Measurements from ENCODE around the gene SLC5A5. TPM values are rescaled to one million over a fixed set of nuclear protein-coding genes. Genes with fewer than 3 reads are reported as not detected.
A peak's percentile ranks its signal among the peaks of the same experiment; 100 is the strongest.

Gene SLC5A5
- total RNA-seq: 1 to 10 TPM; 1.1 to 1.2 TPM

DNA sequence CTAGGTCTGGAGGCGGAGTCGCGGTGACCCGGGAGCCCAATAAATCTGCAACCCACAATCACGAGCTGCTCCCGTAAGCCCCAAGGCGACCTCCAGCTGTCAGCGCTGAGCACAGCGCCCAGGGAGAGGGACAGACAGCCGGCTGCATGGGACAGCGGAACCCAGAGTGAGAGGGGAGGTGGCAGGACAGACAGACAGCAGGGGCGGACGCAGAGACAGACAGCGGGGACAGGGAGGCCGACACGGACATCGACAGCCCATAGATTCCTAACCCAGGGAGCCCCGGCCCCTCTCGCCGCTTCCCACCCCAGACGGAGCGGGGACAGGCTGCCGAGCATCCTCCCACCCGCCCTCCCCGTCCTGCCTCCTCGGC is at the start of gene SLC5A5:
Gene SLC5A5, plus strand, starts transcription at position 68 of the 373 bp plus-strand sequence. CDS start 375 bp downstream, outside the sequence.
- CTCF ChIA-PET: interaction anchor here (0.7 to 4.2 kb wide), 7 partner anchors 12 to 376 kb away, joined by 4 to 30 read pairs (median 5); partner anchors contain the start of genes CCDC124 and RPL18A
- intact Hi-C loops (cut with micrococcal nuclease): loop anchor here (1.0 kb wide), 3 partner anchors 13 to 125 kb away; partner anchors contain the start of gene RPL18A
- DNase-seq: peak; percentile 49
- no peaks in the 10 kb centered on the region for H3K36me3 Mint-ChIP-seq (ENCODE audit: low read depth)
- no peaks in the 10 kb centered on the region for H3K27me3 Mint-ChIP-seq (ENCODE audit: low read depth)
- peak within 1 kb of the TSS; percentile 81 for H3K4me3 Mint-ChIP-seq
- H3K9me3 Mint-ChIP-seq: no peaks in the 10 kb centered on the region
- peak within 1 kb of the TSS; percentile 46 for H3K27ac Mint-ChIP-seq
- H3K4me1 Mint-ChIP-seq (ENCODE audit: low read depth): peaks cover 15% of the 10 kb centered on the region

DNA sequence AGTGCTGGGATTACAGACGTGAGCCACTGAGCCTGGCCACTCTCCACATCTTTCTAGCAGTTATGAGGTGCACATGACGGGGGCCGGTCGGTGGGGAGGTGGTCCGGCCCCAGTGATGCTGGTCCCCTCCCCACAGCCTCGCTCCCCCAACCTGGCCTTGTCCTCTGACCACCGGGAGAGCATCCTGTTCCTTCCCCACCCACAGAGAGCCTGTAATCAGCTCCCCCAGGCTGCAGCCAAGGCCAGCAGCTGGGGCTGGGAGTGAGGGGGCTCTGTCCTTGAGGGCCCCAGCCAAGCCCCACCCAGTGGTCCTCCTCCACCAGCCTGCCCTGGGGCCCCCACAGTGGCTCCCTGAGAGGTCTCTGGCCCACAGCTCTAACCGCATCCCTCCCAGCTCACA is 47.4 kb upstream of the SLC5A5 start:
- intact Hi-C loops (cut with micrococcal nuclease): no loop called here
- H3K27me3 Mint-ChIP-seq (ENCODE audit: low read depth): no peaks in the 10 kb centered on the region
- no peaks in the 10 kb centered on the region for H3K9me3 Mint-ChIP-seq
- H3K4me1 Mint-ChIP-seq (ENCODE audit: low read depth): no peaks in the 10 kb centered on the region
- no peak overlapping the region for H3K4me3 Mint-ChIP-seq
- CTCF ChIA-PET: interaction anchor here (0.6 kb wide), 1 partner anchor 135 kb away, joined by 3 read pairs; no protein-coding TSS in a partner anchor
- DNase-seq: no peak
- H3K36me3 Mint-ChIP-seq (ENCODE audit: low read depth): peaks cover 20% of the 10 kb centered on the region
- H3K27ac Mint-ChIP-seq: no peak overlapping the region

DNA sequence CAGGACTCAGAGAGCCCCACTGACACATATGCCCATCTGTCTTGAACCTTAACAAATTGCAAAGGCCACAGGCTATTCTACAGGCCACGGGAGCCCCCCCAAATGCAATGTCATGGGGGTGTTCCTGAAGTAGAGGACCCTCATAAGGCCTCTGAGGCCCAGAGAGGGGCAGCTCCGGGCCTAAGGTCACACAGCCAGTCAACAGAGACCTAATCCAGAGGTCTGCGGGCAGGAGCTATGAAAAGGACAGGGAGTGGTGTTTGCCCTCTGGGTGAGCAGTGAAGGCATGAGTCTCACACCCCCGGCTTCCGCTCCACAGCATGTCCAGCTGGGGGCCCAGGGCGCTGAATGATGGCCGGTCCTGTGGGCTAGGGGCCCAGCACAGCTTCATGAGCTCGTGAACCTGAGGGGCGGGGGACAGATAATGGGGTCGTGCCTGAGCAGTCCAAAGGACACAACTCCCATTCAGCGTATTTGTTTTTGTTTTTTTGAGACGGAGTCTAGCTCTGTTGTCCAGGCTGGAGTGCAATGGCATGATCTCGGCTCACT is 45.2 kb upstream of the SLC5A5 start:
- Mint-ChIP-seq H3K4me1 (ENCODE audit: low read depth) (peaks cover 3% of the 10 kb centered on the region), H3K9me3 (no peaks in the 10 kb centered on the region), H3K27ac (no peak overlapping the region), H3K36me3 (ENCODE audit: low read depth) (peaks cover 38% of the 10 kb centered on the region), H3K27me3 (ENCODE audit: low read depth) (no peaks in the 10 kb centered on the region), H3K4me3 (no peak overlapping the region)
- DNase-seq: no peak
- CTCF ChIA-PET: no interaction called here
- intact Hi-C loops (cut with micrococcal nuclease): no loop called here

DNA sequence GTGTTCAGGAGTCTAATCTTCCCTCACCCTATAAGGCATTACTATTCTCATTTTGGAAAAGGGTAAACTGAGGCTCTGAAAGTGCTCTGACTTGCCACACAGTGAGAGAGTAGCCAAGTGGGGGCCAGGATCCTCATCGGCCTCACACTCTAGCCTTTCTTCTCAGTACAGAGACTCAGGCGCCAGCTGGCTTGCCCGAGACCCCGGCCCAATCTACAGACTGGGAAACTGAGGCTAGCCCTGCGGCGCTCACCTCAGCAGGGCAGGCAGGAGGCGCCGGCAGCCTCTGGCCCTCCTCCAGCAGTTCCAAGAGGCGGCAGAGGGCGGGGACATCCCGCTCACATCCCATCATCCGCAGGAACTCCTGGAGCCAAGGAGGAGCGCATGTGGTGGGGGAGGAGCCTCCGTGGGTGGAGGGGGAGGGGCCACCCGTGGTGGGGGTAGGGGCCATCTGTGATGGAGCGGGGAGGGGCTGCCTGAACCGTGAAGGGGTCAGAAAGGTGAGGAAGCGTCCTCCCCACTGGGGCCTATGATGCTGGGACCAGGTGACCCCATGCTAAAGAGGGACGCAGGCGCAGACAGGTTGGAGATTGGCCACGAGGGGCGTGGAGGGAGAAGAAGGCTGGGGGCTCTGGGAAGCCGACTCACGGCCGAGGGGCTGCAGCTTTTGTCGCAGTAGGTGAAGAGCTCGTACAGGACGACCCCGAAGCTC is 41.7 kb upstream of the SLC5A5 start:
- H3K27me3 Mint-ChIP-seq (ENCODE audit: low read depth): no peaks in the 10 kb centered on the region
- no peak for DNase-seq
- CTCF ChIA-PET: interaction anchor here (1.8 kb wide), 1 partner anchor 29 kb away, joined by 5 read pairs; the partner anchor contains the start of gene RPL18A
- peaks cover 5% of the 10 kb centered on the region for H3K4me1 Mint-ChIP-seq (ENCODE audit: low read depth)
- no peak overlapping the region for H3K4me3 Mint-ChIP-seq
- H3K36me3 Mint-ChIP-seq (ENCODE audit: low read depth): peaks cover 60% of the 10 kb centered on the region
- intact Hi-C loops (cut with micrococcal nuclease): no loop called here
- no peak overlapping the region for H3K27ac Mint-ChIP-seq
- H3K9me3 Mint-ChIP-seq: peaks cover 3% of the 10 kb centered on the region

DNA sequence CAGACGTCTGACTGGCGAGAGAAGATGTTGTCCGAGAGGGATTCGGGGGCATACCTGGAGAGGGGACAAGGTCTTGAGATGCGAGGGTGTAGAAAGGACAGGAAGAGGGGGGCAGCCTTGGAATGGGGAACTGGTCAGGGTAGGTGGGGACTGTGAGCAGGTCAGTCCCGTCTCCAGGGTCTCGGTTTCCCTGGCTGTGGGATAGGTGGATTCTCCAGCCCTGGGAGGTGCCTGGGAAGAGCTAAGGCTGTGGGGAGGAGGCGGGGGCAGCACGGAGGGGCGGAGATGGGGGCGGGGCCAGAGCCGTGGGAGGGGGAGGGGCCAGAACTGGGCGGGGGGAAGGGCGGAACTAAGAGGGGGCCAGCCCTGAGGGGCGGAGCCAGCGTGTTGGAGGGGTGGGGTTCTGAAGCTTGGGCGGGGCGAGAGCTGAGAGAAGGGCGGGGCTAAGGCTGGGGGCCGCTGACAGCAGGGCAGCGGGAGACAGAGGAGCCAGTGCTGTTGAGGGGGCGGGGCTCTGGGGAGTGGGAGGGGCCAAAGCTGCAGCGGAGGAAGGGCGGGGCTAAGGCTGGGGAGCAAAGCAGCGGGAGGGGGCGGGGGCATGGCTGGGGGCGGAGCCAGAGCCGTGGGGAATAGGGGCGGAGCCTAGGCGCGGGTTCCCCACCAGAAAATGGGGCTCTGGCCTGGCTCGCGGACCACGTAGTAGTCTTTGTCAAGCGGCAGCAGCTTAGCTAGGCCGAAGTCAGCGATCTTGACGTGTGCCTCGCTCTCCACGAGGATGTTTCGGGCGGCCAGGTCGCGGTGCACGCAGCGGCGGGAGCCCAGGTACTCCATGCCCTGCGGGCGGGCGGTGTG is 41.0 kb upstream of the SLC5A5 start:
- CTCF ChIA-PET: interaction anchor here (1.8 kb wide), 1 partner anchor 29 kb away, joined by 5 read pairs; the partner anchor contains the start of gene RPL18A
- H3K27ac Mint-ChIP-seq: no peak overlapping the region
- DNase-seq: peak; percentile 66
- no peaks in the 10 kb centered on the region for H3K27me3 Mint-ChIP-seq (ENCODE audit: low read depth)
- H3K9me3 Mint-ChIP-seq: peaks cover 3% of the 10 kb centered on the region
- intact Hi-C loops (cut with micrococcal nuclease): no loop called here
- H3K36me3 Mint-ChIP-seq (ENCODE audit: low read depth): peaks cover 63% of the 10 kb centered on the region
- H3K4me1 Mint-ChIP-seq (ENCODE audit: low read depth): peaks cover 9% of the 10 kb centered on the region
- no peak overlapping the region for H3K4me3 Mint-ChIP-seq

DNA sequence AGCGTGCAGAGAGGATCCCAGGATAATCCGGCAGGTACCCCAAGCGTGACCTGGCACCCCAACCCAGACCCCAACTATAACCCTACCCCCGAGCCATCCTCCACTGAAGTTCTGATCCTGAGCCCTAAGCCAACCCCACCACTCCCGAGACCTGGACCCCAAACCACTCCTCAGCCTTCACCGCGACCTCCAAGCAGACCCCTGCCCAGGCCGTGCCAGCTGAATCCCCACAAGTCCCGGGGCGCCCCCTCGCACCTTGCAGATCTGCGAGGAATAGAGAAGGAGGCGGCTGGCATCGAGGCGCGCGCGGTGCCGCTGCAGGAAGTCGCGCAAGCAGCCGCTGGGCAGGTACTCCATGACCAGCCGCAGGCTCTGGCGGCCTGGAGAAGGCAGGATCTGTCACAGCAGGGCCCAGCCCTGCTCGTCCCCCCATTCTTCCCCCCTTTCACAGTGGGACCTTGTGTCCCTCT is 40.3 kb upstream of the SLC5A5 start:
- H3K36me3 Mint-ChIP-seq (ENCODE audit: low read depth): peaks cover 67% of the 10 kb centered on the region
- H3K4me1 Mint-ChIP-seq (ENCODE audit: low read depth): peaks cover 9% of the 10 kb centered on the region
- no peak for DNase-seq
- peaks cover 3% of the 10 kb centered on the region for H3K9me3 Mint-ChIP-seq
- CTCF ChIA-PET: no interaction called here
- no peak overlapping the region for H3K4me3 Mint-ChIP-seq
- intact Hi-C loops (cut with micrococcal nuclease): no loop called here
- no peaks in the 10 kb centered on the region for H3K27me3 Mint-ChIP-seq (ENCODE audit: low read depth)
- no peak overlapping the region for H3K27ac Mint-ChIP-seq

DNA sequence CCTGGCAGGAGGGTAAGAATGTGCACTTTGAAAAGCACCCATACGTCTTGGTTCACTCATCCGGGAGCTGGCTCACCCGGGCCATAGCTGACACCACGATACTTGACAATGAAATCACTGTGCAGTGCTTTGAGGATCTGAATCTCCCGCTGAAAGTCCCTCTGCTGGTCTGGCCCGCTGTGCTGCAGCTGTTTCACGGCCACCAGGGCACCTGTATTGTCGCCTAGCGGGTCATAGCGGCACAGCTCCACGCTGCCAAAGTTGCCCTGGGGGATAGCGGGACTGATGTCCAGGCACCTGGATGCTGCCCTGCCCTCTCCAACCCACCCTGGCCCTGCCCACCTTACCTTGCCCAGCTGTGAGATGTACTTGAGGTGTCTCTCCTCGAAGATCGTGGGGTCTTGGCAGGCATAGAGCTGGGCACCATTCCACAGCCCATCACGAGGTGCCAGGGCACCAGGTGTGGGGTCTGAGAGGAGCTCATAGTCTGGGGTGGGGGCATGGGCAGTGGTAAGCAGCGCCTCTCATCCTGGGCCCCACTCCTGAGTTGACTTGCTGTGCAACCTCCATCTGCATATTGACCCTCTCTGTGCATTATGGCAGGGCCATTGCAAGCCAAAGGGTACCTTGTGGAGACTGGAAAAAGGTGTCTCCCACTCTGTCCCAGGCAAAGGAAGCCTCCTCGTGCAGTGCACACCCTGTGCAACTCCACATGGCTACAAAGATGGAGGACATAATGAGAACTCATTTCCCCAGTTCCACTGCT is 39.1 kb upstream of the SLC5A5 start:
- H3K27me3 Mint-ChIP-seq (ENCODE audit: low read depth): no peaks in the 10 kb centered on the region
- peaks cover 70% of the 10 kb centered on the region for H3K36me3 Mint-ChIP-seq (ENCODE audit: low read depth)
- intact Hi-C loops (cut with micrococcal nuclease): no loop called here
- no peak for DNase-seq
- CTCF ChIA-PET: interaction anchor here (1.1 to 1.2 kb wide), 2 partner anchors 13 to 27 kb away, joined by 3 read pairs; partner anchors contain the start of gene RPL18A
- no peak overlapping the region for H3K4me3 Mint-ChIP-seq
- peaks cover 11% of the 10 kb centered on the region for H3K4me1 Mint-ChIP-seq (ENCODE audit: low read depth)
- H3K27ac Mint-ChIP-seq: no peak overlapping the region
- peaks cover 3% of the 10 kb centered on the region for H3K9me3 Mint-ChIP-seq

DNA sequence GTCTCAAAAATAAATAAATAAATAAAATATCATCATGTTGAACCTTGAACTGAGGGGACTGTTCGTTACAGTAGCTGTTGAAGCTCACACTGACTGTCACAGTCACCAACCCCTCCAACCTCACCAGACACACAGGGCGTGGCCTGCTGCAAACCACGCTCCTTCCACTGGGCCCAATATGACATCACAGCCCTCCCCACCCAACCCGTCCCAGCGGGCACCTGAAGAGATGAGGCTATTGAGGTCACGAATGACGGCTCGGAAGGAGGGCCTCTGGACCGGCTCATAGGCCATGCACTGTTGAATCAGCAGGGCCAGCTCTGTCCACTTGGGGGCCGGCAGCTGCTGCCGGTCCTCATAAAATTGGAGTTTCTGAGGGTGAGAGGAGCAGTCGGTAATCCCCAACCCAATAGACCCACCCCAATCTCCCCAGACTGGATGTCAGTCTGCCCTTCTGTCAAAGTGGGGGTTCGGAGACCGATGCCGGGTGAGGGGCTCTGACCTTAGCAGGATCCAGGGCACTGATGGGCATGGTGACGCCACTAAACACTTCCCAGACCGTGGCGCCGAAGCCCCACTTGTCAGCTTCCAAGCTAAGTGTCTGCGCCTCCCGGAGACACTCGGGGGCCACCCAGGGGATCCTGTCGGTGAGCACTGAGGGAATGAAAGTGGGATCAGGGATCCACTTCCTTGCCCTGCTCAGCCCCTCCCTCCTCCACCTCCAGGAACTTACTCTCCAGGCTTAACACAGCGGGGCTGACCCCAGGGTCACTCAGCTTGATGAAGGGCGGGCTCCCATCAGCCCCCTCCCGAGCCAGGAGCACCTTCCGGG is 37.2 kb upstream of the SLC5A5 start:
- no peaks in the 10 kb centered on the region for H3K27me3 Mint-ChIP-seq (ENCODE audit: low read depth)
- peaks cover 77% of the 10 kb centered on the region for H3K36me3 Mint-ChIP-seq (ENCODE audit: low read depth)
- intact Hi-C loops (cut with micrococcal nuclease): no loop called here
- peak overlapping the region; percentile 78 for H3K27ac Mint-ChIP-seq
- CTCF ChIA-PET: interaction anchor here (0.5 to 1.6 kb wide), 3 partner anchors 13 to 18 kb away, joined by 3 to 4 read pairs (median 4); no protein-coding TSS in a partner anchor
- H3K4me3 Mint-ChIP-seq: no peak overlapping the region
- no peak for DNase-seq
- peaks cover 3% of the 10 kb centered on the region for H3K9me3 Mint-ChIP-seq
- H3K4me1 Mint-ChIP-seq (ENCODE audit: low read depth): peaks cover 13% of the 10 kb centered on the region

DNA sequence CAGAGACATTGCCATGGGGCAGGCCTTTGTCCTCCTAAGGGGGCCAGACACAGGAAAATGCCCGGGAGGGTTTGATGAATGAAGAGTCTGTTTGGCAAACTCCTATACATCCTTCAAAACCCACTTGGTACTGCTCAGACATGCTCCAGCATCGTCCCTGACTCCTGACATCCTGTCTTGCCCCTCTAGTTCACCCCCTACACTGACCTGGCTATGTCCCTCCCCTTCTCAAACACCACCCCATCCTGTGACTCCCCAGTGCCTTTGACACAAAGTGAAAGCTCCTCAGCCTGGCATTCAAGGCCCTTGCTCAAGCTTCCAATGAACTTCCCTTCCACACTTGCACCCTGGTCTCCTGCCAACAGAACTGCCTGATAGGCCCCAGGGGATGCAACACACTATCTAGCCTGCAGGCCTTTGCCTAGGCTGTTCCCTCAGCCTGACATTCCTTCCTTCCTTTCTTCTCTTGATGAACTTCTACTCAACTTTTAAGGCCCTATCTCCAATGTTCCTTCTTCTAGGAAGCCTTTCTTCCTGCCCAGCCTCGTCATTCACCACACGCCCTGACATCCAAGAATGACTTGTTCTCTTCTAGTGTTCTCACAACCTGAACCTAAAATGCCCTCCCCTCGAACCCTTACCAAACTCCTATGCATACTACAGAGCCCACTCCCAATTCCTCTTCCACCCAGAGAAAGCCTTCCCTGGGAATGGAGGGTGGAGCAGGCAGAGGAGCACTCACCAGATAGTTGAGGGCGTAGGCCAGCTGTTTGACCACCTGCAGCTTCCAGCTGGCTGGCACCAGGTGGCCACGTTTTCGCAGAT is 36.4 kb upstream of the SLC5A5 start:
- Mint-ChIP-seq H3K9me3 (peaks cover 3% of the 10 kb centered on the region), H3K4me3 (no peak overlapping the region), H3K4me1 (ENCODE audit: low read depth) (peaks cover 12% of the 10 kb centered on the region), H3K36me3 (ENCODE audit: low read depth) (peaks cover 74% of the 10 kb centered on the region), H3K27ac (peak overlapping the region; percentile 78), H3K27me3 (ENCODE audit: low read depth) (no peaks in the 10 kb centered on the region)
- intact Hi-C loops (cut with micrococcal nuclease): no loop called here
- no peak for DNase-seq
- CTCF ChIA-PET: interaction anchor here (1.6 kb wide), 1 partner anchor 17 kb away, joined by 4 read pairs; no protein-coding TSS in a partner anchor

DNA sequence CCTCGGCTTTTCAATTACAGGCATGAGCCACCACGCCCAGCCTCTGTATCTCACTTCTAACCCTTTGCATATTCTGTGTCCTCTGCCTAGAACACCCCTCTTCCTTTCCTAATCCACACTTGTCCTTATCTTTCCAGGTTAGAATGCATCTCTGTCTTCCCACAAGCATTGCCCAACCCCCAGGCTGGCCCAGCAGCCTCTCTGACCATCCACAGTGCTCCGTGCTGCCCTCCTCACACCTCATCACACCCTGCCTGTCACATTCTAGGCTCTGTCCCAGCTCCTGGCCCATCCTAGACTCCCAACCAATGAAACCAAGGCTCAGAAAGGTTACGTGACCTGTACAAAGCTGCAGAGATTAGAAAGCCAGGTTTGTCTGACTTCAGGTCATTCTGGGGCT is 35.2 kb upstream of the SLC5A5 start:
- Mint-ChIP-seq H3K4me1 (ENCODE audit: low read depth) (peaks cover 11% of the 10 kb centered on the region), H3K9me3 (peaks cover 3% of the 10 kb centered on the region), H3K27ac (peak overlapping the region; percentile 78), H3K4me3 (no peak overlapping the region), H3K27me3 (ENCODE audit: low read depth) (no peaks in the 10 kb centered on the region), H3K36me3 (ENCODE audit: low read depth) (peaks cover 76% of the 10 kb centered on the region)
- no peak for DNase-seq
- CTCF ChIA-PET: no interaction called here
- intact Hi-C loops (cut with micrococcal nuclease): no loop called here

Measured in activated naive CD4-positive, alpha-beta T cell treated with anti-CD3 and anti-CD28 coated beads for 36 hours (primary cell).